ENCODE data around the gene SYNE1. TPM values are rescaled to one million over a fixed set of nuclear protein-coding genes. Genes with fewer than 3 reads are reported as not detected.

The SYNE1 gene
- total RNA-seq, 4 donors from 2014 or later: 120 to 163 (median 137) TPM

GRCh38 chr6:152575621-152576150 lies 61.5 kb downstream of the SYNE1 start:
- H3K36me3 ChIP-seq: no peaks in the 10 kb centered on the region
- H3K27me3 ChIP-seq: no peaks in the 10 kb centered on the region
- 38 to 58% methylated on average over 4 of the region's 4 CpGs for WGBS, 2 donors
- no peak for DNase-seq (ENCODE audit: low spot score in 2 of 2)
- peak overlapping the region in 1 of 4 donors; percentile 42 for H3K27ac ChIP-seq
- H3K4me3 ChIP-seq: no peak overlapping the region
- H3K9me3 ChIP-seq: no peaks in the 10 kb centered on the region
- peaks cover 0 to 37% (median 2%) of the 10 kb centered on the region in 4 donors for H3K4me1 ChIP-seq
- TF ChIP-seq EP300 (IDR thresholded peaks at IDR 0.05) (peak in 1 of 2 donors; percentile 65), CTCF (IDR thresholded peaks at IDR 0.05) (no peak)

GRCh38 chr6:152575161-152575560 lies 62.0 kb downstream of the SYNE1 start:
- no peak for DNase-seq (ENCODE audit: low spot score in 2 of 2)
- Histone ChIP-seq H3K36me3 (no peaks in the 10 kb centered on the region), H3K27ac (peak overlapping the region in 1 of 4 donors; percentile 10), H3K9me3 (no peaks in the 10 kb centered on the region), H3K27me3 (no peaks in the 10 kb centered on the region), H3K4me3 (no peak overlapping the region), H3K4me1 (peaks cover 0 to 37% (median 2%) of the 10 kb centered on the region in 4 donors)
- no peak for TF ChIP-seq CTCF (IDR thresholded peaks at IDR 0.05)
- WGBS, 2 donors: 52 to 54% methylated on average over 2 of the region's 2 CpGs

GRCh38 chr6:152573762-152574161 lies 63.4 kb downstream of the SYNE1 start:
- Histone ChIP-seq H3K36me3 (no peaks in the 10 kb centered on the region), H3K27me3 (no peaks in the 10 kb centered on the region), H3K9me3 (no peaks in the 10 kb centered on the region), H3K4me1 (peaks cover 0 to 37% (median 2%) of the 10 kb centered on the region in 4 donors), H3K4me3 (no peak overlapping the region), H3K27ac (no peak overlapping the region)
- no peak for DNase-seq (ENCODE audit: low spot score in 2 of 2)
- TF ChIP-seq POLR2A (IDR thresholded peaks at IDR 0.05): no peak
- no peak for TF ChIP-seq CTCF (IDR thresholded peaks at IDR 0.05)
- no peak for TF ChIP-seq EP300 (IDR thresholded peaks at IDR 0.05)
- WGBS, 2 donors: 64 to 77% methylated on average over 2 of the region's 2 CpGs

DNA sequence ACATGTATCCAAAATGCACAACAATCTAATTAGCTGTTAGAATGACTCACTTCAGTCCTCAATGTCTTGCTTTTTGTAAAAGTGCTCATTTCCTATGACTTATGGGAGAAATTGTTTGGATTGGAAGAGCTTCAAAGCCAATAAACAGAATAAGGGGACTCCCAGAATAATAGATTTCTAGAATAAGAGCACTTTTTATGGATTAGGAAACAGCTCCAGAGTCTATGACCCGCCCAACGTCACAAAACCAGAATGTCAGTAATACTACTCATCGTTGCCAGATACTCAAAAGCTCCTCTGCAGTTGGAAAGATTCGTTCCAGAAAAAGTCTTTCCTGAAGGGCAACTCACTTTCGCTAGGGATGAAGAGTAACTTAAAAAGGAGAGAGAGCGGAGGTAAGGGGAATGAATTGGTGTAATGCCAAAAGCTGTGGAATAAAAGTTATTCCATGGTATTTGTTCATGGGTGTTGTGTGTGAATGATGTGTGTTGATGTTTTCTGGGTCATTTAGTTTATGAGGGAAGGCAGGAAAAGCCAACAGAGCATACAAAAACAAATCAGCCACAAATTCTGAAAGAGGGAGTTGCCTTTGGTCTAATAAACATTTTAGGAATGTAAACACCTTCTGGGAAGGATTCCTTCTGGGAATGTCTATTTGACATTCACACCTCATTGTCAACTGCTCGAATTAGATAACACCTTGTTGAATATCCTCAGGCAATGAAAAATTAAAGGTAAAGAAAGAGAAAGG lies 64.6 kb downstream of the SYNE1 start:
- DNase-seq (ENCODE audit: low spot score in 2 of 2): no peak
- Histone ChIP-seq H3K27ac (peak overlapping the region in 2 of 4 donors; percentile 65 to 78), H3K27me3 (no peaks in the 10 kb centered on the region), H3K36me3 (no peaks in the 10 kb centered on the region), H3K9me3 (no peaks in the 10 kb centered on the region), H3K4me1 (peaks cover 0 to 37% (median 2%) of the 10 kb centered on the region in 4 donors), H3K4me3 (peak overlapping the region in 1 of 4 donors; percentile 1)
- TF ChIP-seq EP300 (IDR thresholded peaks at IDR 0.05): peak in 1 of 2 donors; percentile 46
- TF ChIP-seq POLR2A (IDR thresholded peaks at IDR 0.05): no peak
- TF ChIP-seq CTCF (IDR thresholded peaks at IDR 0.05): no peak
- WGBS, 2 donors: 29 to 35% methylated on average over 7 of the region's 7 CpGs

GRCh38 chr6:152571943-152572337 lies 65.2 kb downstream of the SYNE1 start:
- peaks cover 0 to 37% (median 2%) of the 10 kb centered on the region in 4 donors for H3K4me1 ChIP-seq
- H3K27me3 ChIP-seq: no peaks in the 10 kb centered on the region
- TF ChIP-seq POLR2A (IDR thresholded peaks at IDR 0.05) (no peak), CTCF (IDR thresholded peaks at IDR 0.05) (no peak), EP300 (IDR thresholded peaks at IDR 0.05) (no peak)
- 47 to 60% methylated on average over 2 of the region's 2 CpGs for WGBS, 2 donors
- peak overlapping the region in 2 of 4 donors; percentile 65 to 78 for H3K27ac ChIP-seq
- H3K36me3 ChIP-seq: no peaks in the 10 kb centered on the region
- no peak overlapping the region for H3K4me3 ChIP-seq
- no peak for DNase-seq (ENCODE audit: low spot score in 2 of 2)
- no peaks in the 10 kb centered on the region for H3K9me3 ChIP-seq
